Posterior vena cava (tissue), 2 donors: Measurements from ENCODE around the gene TMEM119. TPM values are rescaled to one million over a fixed set of nuclear protein-coding genes. Genes with fewer than 3 reads are reported as not detected.
"Not testable (repeated sequence)": the region's sequence is repeated elsewhere in the genome, so short reads cannot be mapped to it uniquely, and the experiment has no call there.

Source experiments
- DNase-seq: peaks from one replicate; pipeline ENCODE4 v3.0.0-alpha.2; 2020; ENCODE audit warnings: low spot score
- intact Hi-C, 2 donors: fragments of 100-400 bp; cut with DNase I; formaldehyde crosslinking; loops; one replicate each; pipeline versions ENCODE4 v1.14.1 to v1.14.2; 2022 to 2023
- total RNA-seq, 2 donors: library from RNA; stranded (reverse); fragmentation: NEBNext Ultra II Directional; extraction: Animal tissue kit (Norgen Biotek cat#: 25700); gene quantifications; one replicate each; pipeline ENCODE4 v1.2.1, GENCODE V29; 2021
- donor health status: DM: yes; HTN: yes; CAD: no.
- donor health status: DM: yes; HTN: yes; CAD: no.

TMEM119 gene
- total RNA-seq, 2 donors from 2014 or later = 12.7 to 72.5 TPM

DNA sequence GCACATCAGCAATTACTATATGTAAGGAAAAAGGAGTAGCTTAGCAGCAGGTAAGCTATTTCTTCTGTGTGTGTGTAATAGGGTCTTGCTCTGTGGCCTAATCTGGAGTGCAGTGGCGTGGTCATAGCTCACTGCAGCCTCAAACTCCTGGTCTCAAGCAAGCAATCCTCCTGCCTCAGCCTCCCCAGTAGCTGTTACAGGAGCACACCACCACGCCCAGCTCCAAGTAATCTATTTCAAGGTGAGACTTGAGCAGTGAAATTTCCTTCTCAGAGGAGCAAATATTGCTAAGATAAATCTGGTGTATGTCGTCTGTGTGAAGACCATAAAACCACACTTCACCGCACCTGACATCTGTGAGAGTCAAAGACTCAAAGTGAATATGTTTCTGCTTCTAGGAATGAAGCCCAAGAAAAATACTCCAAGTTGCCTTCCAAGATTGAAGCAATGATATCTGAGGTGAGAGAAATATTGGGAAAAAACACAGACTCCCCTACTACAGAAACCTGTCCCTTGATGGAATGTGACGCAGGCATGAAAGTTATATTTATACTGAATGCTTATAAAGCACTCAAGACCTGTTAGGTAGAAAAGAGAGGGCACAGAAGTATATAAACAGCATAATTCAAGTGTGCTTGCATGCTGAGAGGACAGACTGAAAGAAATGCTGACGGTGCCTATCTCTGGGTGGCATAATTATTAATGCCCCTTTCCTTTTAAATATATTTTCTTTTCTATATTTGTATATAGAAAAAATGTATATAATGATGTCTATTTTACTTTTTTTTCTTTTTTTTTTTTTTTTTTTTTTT is 38.3 kb upstream of the TMEM119 start:
- DNase-seq = no peak
- intact Hi-C loops = no loop called here

DNA sequence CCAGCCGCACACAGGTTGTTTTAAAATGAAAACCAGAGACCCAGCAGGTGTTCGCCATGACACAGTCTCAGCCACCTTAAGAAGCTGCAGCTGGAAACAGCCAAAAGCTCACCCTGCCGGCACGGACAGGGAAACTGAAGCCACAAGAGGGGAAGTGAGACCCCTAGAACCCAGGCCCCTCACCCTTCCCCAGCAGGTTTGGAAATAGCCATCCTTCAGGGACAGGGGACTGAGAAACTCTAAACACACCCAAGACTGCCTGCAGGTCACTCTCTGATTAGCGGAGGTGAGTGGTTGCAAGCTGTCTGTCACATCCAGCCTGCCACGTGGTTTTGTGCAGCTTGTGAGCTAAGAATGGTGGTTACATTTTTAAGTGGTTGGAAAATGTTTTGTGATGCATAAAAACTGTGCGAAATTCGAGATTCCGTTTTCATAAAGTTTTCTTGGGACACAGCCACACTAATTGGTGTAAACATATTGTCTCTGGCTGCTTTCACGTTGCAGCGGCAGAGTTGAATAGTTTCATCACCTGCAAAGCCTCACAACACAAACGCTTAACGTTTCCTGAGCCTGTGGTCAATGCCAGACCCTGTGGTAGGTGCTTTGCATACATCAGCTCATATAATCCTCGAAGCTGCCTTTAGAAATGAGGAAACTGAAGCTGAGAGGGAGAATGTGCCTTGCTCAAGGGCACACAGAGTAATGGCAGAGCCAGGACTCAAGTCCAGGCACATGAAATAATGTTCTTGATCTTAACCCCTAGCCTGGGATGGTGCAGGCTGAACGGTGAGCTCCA is 37.5 kb upstream of the TMEM119 start:
- intact Hi-C loops = no loop called here
- DNase-seq = no peak

DNA sequence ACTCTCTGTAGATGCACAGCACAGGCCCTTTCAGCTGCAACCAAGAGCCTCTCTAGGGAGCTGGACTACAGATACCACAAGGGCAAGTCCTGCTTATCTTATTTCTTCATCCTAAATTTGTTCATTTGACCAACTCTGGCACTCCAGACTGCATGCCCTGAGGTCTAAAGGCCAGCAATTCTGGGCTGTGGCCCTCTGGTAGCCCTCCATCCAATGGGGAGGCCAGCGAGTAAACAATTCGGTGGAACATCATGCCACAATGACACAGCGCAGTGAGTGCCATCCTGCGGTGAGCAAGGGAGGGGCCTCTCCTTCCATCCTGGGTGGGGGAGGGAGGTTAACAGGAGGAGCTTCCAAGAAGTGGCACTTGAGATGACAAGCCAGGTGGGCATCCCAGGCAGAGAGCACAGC is 36.5 kb upstream of the TMEM119 start:
- intact Hi-C loops = no loop called here
- no peak for DNase-seq

DNA sequence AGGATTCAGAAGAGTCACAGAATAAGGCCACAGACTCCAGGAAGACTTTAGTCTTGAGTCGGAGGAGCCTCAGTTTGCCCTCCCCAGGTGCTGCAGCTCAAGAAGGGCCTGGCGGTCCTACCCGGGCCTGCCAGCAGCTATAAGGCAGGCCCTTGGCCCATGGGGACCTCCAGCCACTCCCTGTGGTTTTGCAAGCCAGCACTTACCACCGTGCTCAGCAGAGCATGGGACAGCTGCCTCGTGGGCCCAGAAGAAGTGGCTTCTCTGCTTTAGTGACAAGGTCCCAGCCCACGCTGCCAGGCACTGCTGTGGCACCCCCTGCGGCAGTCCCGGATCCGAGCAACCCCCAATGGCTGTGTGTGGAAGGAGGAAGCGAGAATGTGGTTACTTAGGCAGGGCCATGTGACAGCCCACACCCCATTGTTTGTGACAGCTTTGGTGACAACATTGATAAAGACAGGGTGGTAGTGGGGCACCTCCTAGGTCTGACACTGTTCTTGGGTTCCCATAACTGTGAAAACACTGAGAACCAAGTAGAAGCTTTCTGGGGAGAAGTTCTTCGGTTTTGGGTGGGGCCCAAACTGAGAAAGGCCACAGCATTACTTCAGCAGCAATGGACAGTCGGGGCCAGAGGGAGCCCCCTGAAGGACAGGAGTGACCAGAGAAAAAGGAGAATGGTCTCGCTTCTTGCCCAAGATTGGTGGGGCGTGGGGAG is 35.8 kb upstream of the TMEM119 start, which contains the start of gene SELPLG:
SELPLG (minus strand) TSS at position 361 of the 715 bp plus-strand sequence. CDS start 9,587 bp downstream, outside the sequence.
- DNase-seq = peak; percentile 92
- intact Hi-C loops = no loop called here

DNA sequence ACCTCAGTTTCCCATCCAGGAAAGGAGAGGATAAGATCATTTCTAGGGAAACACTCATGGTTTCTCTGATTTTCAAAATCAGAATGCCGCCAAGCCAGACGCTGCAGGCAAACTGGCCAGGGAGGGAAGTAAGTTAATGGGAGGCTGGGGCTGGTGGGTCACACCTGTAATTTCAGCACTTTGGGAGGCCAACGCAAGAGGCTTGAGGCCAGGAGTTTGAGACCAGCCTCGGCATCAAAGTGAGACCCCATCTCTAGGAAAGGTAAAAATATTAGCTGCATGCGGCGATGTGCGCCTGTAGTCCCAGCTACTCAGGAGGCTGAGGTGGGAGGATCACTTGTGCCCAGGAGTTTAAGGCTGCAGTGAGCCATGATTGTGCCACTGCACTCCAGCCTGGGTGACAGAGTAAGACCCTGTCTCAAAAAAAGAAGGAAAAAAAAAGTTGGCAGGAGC is 35.2 kb upstream of the TMEM119 start:
- intact Hi-C loops = no loop called here
- no peak for DNase-seq

DNA sequence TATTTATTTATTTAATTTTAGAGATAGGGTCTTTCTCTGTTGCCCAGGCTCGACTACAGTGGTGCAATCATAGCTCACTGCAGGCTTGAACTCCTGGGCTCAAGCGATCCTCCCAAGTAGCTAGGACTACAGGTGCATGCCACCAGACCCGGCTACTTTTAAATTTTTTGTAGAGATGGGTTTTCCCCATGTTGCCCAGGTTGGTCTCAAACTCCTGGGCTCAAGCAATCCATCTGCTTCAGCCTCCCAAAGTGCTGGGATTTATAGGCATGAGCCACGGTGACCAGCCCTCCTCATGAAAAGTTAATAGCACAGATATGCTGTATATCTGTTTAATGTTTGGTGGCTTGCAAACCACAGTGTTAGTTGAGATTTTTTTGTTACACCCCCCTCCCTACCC is 33.4 kb upstream of the TMEM119 start:
- peak; percentile 15 for DNase-seq
- intact Hi-C loops = not testable (repeated sequence)

DNA sequence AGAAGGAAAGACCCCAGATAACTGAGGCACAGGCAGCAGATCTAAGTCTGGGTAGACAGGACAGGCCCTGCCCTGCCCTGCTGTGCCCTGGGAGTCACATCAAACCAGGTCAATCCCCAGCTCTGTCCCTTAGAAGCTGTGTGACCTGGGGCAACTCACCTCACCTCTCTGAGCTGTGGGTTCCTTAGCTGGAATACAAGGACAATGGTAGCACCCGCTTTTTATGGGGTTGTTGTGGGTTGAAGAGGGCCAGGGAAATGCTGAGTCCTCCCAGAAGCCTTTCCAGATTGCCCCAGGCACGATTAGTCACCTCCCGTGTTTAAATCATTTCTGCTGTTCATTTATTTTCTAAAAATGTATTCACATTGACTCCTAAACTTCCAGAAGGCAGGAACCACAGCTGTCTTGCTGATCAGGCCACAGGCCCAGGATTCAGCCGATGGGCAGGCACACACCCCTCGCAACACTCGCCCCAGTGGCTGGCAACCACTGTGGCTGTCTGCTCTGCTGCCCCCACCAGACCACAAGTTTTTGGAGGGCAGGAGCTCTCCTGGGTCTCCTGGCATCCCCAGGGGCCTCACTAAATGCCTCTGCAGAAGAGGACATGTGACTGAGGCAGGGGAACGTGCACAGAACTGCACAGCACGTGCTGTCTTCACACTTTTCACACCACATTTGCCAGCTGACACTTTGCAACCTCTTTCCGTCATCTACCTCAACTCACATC is 32.8 kb upstream of the TMEM119 start:
- intact Hi-C loops = no loop called here
- peak; percentile 66 for DNase-seq

DNA sequence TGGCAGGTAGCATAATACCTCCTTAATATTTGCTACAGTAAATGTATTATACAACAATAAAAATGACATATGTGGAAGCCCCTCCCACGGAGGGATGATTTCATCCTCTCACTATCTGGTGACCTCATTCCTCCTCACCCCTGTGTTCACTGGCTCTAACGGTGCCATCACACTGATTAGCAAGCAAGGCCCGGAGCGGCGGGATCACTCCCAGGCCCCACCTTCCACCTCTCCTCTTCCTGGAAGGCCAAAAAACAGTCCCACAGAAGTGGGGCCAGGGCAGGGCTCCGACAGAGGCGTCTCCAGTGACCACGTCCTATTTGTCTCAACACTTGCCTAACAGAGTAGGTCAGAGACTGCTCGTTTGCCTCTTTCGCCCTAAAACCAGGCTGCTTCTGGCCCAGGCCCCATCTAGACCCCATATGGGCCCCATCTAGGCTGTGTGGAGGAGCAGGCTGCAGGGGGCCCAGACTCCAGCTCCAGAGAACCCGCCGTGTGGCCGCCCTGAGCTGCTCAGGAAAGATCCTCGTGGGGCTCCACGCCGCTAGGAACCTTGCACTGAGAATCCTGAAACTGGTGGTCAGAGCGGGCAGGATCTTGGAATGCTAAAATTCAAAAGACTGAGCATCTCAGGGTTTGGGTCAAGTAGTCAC is 32.1 kb upstream of the TMEM119 start:
- intact Hi-C loops = no loop called here
- peak; percentile 87 for DNase-seq

DNA sequence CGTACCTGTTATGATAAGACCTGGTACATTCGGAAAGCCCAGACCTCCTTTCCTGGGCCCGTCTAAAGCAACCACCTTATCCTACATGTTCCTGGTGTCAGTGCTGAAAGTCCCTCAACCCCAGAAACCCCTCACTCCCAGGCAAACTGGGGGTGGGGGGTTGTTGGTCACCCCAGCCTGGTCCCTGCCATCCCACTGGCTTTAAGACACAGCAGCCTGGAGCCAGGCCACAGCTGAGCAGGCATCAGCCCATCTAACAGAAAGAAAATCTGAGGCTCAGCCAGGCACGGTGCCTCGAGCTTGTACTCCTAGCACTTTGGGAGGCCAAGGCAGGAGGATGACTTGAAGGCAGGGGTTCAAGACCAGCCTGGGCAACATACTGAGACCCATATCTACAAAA is 31.3 kb upstream of the TMEM119 start:
- intact Hi-C loops = no loop called here
- peak; percentile 74 for DNase-seq

DNA sequence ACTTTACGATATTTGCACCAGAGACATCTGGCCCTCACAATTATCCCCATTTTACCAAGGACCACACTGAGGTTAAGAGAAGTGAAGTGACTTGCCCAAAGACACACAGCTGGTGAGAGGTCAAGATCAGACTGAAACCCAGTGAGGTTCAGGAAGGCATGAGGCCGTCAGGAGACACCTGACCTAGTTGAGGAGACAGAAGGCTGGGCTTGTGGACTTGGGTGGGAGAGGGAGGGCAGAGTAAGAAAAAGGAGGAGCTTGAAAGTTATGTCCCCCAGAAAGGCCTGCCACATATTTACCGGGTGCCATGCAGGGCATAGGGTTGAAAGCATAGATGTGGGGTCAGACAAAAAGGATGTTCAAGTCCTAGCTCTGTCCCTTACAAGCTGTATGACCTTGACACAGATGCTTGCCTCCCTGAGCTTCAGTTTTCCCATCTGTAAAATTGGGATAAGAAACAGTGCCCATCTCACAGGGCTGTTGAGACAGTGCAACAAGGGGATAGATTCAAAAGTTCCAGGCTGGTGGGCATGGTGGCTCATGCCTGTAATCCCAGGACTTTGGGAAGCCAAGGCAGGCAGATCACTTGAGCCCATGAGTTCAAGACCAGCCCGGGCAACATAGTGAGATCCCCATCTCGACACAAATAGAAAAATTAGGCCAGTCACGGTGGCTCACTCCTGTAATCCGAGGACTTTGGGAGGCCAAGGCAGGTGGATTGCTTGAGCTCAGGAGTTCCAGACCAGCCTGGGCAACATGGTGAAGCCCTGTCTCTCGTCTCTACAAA is 29.4 kb upstream of the TMEM119 start:
- peak; percentile 28 for DNase-seq
- intact Hi-C loops = no loop called here

DNA sequence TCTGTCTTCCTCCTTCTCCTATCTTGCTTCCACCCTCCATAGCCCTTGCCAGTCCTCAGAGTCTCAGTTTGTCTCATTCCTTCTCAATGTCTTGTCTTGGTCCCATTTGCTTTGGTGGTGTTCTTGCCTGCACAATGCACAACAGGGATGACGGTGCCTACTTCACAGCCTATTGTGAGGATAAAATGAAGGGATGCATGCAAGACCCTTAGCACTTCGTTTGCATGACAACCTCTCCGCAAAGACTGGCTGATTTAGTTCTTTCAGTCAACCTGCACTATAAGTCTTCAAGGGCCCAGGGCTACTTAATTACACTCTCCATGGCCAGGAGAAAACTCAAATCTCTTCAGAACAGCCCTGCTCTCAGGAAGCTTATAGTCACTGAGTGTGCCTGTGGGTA is 27.3 kb upstream of the TMEM119 start:
- DNase-seq = no peak
- intact Hi-C loops = no loop called here

DNA sequence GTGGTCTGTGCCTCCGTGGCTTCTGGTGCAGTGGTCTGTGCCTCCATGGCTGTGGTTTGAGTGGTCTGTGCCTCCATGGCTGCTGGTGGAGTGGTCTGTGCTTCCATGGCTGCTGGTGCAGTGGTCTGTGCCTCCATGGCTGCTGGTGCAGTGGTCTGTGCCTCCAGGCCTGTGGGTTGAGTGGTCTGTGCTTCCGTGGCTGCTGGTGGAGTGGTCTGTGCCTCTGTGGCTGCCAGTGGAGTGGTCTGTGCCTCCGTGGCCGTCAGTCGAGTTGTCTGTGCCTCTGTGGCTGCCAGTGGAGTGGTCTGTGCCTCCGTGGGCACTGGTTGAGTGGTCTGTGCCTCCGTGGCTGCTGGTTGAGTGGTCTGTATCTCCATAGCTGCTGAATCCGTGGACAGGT is 25.7 kb upstream of the TMEM119 start:
- no peak for DNase-seq
- intact Hi-C loops = no loop called here

DNA sequence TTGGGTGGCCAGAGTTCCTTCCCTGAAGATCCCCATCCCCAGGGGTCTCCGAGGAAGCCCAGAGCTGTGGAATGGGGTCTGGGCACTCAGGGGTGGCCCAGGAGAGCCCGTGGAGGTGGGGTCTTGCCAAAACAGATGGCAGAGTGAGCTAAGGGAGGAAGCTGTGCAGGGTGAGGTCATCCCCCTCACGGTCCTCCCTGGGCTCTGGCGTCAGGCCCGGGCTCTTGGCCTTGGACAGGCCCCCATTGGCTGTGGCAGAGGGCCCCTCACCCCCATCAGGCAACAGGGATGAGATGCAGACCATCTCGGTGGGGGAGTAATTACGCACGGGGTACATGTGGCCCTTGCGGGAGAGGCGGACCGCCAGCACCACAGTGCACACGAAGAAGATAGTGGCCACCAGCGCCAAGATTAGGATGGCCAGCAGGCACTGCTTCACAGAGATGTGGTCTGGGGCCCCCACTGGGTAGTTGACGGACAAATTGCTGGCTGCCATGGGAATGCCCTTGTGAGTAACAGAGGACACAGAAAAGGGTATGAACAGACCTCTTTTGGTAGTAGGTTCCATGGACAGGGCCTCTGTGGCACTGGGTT is 25.1 kb upstream of the TMEM119 start:
- intact Hi-C loops = no loop called here
- DNase-seq = no peak

DNA sequence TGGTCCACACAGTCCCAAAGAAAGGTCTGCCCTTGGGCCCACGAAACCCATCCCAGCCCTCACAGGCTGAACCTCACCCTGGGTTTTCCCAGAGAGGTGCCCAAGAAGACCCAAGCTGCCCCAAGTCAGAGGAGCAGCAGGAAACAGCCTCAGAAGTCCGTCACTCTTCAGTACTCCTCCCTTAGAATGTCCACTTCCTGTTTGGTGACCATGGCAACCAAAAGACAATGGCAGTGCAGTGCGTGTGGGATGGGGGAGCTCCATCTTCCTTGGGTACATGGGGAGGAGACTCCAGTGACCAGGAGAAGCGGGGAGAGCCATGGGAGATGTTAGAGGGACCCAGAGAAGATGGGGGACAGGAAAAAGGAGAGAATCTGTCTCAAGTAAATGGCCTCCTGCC is 24.5 kb upstream of the TMEM119 start:
- intact Hi-C loops = no loop called here
- no peak for DNase-seq

DNA sequence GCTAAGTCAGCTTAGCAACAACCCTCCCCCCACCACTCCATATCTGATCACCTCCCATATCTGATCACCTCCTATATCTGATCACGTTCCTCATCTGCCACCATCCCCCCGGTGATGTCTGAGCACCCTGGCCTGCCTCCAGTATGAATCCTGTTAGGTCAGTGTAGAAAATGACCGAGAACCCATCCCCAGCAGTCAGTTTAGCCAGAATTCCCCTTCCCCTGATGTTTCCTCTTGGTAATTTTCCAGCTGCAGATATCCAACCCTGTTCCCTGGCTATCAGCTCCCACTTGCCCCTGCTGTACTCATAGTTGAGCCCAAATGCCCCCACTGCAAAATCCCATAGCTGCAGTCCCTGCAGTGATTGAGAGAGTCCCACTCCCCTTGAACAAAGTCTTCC is 23.3 kb upstream of the TMEM119 start:
- DNase-seq = no peak
- intact Hi-C loops = no loop called here

DNA sequence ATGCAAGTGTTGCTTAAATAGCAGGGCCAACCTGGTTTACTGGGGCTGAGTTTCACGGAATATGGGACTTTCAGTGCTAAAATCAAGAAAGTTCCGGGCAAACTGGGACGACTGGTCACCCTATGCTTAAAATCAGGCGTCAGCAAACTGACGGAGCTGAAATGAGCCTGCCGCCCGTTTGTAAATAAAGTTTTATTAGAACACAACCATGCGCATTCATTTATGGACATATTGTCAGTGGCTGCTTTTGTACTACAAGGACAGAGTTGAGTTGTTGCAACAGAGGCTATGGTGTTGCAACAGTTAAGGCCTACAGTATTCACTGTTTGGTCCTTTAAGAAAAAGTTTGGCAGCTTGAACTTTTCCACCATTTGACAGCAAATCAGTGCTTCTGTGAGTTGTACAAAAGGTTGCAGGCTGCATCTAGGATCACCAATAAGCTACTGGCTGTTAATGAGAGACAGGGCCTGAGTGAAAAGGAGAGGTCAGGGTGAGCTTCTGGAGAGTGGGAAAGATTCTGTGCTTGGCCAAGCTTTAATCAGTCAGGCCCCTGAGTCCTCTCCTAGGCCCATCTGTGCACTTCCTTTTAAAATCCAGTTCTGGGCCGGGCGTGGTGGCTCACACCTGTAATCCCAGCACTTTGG is 22.5 kb upstream of the TMEM119 start:
- no peak for DNase-seq
- intact Hi-C loops = no loop called here
